NCI-H526 treated with DMSO at 0.1 percent for 48 hours (cell line): ENCODE data around the gene GTPBP4.
"Not testable (repeated sequence)": the region's sequence is repeated elsewhere in the genome, so short reads cannot be mapped to it uniquely, and the experiment has no call there.

Experiments
- DNase-seq: peaks from one replicate; lab custom pipeline; 2025; lab: John Stamatoyannopoulos, UW

The GTPBP4 gene

DNA sequence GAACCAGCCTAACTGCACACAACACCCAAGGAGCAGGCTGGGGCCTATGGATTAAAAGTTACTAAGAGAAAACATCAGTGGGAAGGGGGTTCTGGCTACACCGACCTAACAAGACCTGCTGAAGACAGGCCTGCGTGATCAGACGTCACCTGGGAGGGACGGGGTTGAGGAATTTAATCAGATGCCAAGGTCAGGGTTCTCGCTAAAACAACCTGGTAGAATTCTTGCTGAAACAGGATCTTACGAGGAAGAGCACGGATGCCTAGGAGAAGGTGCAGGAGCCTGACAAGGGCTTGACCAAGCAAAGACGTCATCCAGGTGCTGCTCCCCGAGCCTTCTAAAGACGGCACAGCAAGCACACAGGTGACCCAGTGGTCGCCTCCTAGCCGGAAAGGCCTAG, 35.9 kb downstream of the GTPBP4 start:
- no peak for DNase-seq

GRCh38 chr10:1025683-1026082, 37.4 kb downstream of the GTPBP4 start, which contains the start of gene IDI2:
Gene IDI2 (minus strand): TSS chr10:1025859. CDS start chr10:1024723, 1,136 bp downstream.
- no peak for DNase-seq

DNA sequence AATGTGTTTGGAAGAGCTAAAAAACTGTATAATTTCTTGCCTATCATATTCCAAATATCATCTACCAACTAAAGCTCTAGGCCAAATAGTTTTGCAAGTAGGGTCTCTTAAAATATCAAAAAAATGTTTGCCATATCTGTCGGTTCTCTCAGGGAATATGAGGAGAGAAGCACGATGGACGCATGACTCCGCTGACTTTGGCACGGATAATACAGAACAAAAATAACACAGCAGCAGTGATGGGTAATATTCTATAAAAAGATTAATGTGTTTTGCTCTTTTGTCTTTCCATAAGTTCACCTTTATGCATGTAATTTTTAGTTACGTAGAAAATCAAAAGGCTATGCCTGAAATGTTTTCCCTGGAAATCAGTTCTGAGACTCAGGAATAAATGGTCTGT, 38.3 kb downstream of the GTPBP4 start:
- no peak for DNase-seq

DNA sequence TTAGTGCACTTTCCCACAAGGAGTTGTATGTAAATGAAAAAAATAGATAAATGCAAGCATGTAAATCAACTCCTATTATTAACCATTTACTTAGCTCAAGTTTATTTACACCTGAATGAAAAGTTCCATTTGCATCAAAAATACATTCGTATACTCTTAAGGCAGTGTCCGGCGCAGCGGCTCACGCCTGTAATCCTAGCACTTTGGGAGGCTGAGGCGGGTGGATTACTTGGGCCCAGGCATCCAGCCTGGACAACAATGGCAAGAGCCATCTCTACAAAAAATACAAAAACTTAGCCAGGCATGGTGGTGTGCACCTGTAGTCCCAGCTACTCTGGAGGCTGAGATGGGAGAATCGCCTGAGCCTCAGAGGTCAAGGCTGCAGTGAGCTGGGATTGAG, 41.6 kb downstream of the GTPBP4 start:
- no peak for DNase-seq

- no peak for DNase-seq
Observed at GRCh38 chr10:1033601-1034000, 45.4 kb downstream of the GTPBP4 start.

- no peak for DNase-seq
Observed at GRCh38 chr10:1034758-1035157, 46.5 kb downstream of the GTPBP4 start.

GRCh38 chr10:1035201-1035600, 47.0 kb downstream of the GTPBP4 start:
- DNase-seq, result no peak

- no peak for DNase-seq
Observed at GRCh38 chr10:1036341-1036791, 48.1 kb downstream of the GTPBP4 start.

DNA sequence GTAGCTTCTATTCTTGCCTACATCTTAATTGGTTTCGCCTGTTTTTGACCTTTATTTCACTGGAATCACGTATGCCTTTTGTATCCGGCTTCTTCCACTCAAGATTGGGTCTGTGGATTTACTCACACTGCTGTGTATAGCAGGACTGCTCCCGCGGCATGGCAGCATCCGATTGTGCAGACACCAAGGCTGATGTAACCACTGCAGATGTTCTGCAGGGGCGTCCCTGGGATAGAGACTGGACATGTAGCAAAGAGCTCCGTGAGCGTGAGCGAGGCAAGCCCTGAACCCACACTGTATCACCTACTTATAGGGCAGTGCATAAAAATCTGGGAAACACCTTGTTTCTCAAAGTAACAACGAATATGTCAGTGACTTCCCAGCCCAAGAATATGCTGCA, 48.9 kb downstream of the GTPBP4 start:
- no peak for DNase-seq

GRCh38 chr10:1038769-1039168, 50.5 kb downstream of the GTPBP4 start:
- DNase-seq, result not testable (repeated sequence)

DNA sequence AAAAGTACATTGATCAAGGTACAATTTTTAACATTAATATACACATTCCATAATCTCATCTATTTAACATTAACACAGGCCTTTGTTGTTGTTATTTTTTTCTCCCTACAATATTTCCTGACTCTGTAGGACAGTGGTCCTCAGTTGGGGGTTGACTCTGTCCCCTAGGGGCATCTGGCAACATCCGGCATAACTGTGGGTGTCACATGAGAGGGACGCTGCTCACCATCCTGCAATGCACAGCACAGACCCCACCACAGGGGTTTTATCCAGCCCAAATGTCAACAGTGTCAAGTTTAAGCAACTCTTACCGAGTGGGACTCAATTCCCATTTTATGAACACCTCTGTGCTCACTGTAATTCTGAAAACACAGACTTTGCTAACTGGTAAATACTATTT, 51.9 kb downstream of the GTPBP4 start:
- no peak for DNase-seq

- no peak for DNase-seq
Observed at GRCh38 chr10:1041514-1041913, 53.3 kb downstream of the GTPBP4 start.

- peak; percentile 18 for DNase-seq
Observed at GRCh38 chr10:1043532-1043995, 55.3 kb downstream of the GTPBP4 start.

GRCh38 chr10:1044146-1044545, 55.9 kb downstream of the GTPBP4 start:
- no peak for DNase-seq

GRCh38 chr10:1044964-1045363, 56.7 kb downstream of the GTPBP4 start:
- no peak for DNase-seq

DNA sequence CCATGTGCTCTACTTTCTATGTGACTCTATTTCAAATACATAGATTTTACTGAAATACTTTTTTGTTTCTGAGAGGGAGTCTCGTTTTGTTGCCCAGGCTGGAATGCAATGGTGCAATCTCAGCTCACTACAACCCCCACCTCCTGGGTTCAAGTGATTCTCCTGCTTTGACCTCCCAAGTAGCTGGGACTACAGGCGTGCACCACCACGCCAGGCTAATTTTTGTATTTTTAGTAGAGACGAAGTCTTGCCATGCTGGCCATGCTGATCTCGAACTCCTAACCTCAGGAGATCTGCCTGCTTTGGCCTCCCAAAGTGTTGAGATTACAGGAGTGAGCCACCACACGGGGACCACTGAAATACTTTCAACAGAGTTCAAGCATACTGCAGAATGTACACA, 57.2 kb downstream of the GTPBP4 start:
- no peak for DNase-seq

GRCh38 chr10:1047937-1048336, 59.7 kb downstream of the GTPBP4 start:
- DNase-seq, result no peak

GRCh38 chr10:1048349-1048731, 60.1 kb downstream of the GTPBP4 start:
- no peak for DNase-seq

DNA sequence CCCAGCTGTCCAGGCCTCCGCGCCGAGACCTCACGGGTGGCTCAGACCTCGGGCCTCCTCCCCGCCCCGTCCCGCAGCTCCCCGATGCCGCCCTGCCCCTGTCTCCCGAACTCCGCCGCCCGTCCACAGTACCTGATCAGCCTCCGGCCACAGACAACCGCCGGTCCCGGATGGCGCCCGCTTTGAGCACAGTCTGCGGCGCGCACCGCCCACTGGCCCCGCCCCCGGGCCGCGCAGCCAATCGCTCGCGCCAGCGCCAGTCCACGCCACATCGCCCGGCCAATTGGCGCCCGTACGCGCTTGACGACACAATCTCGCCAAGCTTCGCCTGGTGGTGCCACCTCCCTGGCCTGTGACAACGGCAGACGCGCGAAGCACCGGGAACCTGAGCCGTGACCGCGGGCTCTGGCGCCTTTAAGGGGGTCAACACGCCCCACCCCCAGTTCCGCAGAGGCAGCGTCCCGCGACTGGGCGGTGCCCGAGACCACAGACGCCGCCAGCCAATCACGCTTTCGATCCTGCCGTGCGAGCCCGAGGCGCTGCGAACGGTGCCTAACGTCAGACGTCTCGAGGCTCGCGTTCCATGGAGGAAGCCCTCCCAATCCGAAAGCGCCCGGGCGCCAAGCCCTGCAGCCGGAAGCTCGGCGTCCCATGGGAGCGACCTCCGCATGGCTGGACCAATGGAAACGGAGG, 60.6 kb downstream of the GTPBP4 start, which contains the start of gene IDI1:
TSS of gene IDI1 (minus strand) at position 388 of the 693 bp plus-strand sequence. CDS start at position 272, 116 bp downstream.
- DNase-seq, result peak; percentile 95

DNA sequence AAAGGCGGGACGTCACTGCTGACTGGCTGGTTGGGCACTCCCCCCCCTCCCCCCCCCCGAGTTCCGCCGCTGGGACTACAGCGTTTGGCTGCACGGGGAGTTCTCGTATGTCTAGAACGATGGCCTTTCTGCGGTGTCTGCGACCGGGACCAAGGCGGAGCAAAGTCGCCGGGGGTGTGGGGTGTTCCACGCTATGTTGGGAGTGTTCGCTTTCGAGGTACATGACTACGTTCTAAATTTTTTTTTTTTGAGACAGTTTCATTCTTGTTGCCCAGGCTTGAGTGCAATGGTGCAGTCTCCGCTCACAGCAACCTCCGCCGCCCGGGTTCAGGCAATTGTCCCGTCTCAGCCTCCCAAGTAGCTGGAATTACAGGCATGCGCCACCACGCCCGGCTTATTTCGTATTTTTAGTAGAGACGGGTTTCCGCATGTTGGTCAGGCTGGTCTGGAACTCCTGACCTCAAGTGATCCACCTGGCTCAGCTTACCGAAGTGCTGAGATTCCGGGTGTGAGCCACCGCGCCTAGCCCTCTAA, 61.3 kb downstream of the GTPBP4 start:
- DNase-seq, result no peak

GRCh38 chr10:1050145-1050544, 61.9 kb downstream of the GTPBP4 start:
- DNase-seq, result no peak

- DNase-seq, result no peak
Observed at GRCh38 chr10:1050554-1050953, 62.3 kb downstream of the GTPBP4 start.

GRCh38 chr10:1054684-1055083, 66.5 kb downstream of the GTPBP4 start:
- DNase-seq, result no peak
